Ovary (tissue), 3 donors: ENCODE results near the gene SEPTIN5.

Source experiments
- POLR2A ChIP-seq: fragments of 450-650 bp; IDR thresholded peaks from one replicate; pipeline ENCODE4 v1.6.1; 2017; ENCODE audit warnings: antibody characterized with exemption, mild to moderate bottlenecking, moderate library complexity
- TF ChIP-seq, protein P1 (sequence below), 3 donors: fragments of 450-650 bp in 2 of 3; fragments of 200-600 bp in 1 of 3; IDR thresholded peaks; one replicate each; pipeline versions ENCODE4 v1.5.1 to v1.8.0; 2016 to 2022; ENCODE audit warnings: antibody characterized with exemption in 3 of 3, mild to moderate bottlenecking in 1 of 3
- donor health status: DM: no; HTN: no; CAD: no.

DNA sequence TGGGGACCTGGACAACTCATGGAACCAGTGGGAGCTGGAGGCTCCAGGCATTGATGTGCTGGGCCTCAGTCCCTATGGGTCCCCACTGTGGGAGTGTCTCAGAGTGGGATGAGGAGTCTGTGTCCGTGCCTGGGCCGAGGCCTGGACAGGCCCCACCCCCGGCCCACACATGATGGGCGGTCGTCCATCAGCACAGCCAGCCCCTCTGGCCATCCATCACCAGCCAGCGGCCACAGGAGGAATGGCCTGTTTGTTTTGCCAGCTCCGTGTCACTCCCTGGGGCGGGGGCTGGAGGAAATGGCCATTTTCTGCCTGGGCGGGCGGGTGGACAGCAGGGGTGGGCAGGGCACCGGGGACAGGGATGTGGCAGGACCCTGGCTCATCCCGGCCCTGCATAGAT lies 33.2 kb downstream of the SEPTIN5 start:
- TF ChIP-seq, protein P1, sequence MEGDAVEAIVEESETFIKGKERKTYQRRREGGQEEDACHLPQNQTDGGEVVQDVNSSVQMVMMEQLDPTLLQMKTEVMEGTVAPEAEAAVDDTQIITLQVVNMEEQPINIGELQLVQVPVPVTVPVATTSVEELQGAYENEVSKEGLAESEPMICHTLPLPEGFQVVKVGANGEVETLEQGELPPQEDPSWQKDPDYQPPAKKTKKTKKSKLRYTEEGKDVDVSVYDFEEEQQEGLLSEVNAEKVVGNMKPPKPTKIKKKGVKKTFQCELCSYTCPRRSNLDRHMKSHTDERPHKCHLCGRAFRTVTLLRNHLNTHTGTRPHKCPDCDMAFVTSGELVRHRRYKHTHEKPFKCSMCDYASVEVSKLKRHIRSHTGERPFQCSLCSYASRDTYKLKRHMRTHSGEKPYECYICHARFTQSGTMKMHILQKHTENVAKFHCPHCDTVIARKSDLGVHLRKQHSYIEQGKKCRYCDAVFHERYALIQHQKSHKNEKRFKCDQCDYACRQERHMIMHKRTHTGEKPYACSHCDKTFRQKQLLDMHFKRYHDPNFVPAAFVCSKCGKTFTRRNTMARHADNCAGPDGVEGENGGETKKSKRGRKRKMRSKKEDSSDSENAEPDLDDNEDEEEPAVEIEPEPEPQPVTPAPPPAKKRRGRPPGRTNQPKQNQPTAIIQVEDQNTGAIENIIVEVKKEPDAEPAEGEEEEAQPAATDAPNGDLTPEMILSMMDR (IDR thresholded peaks at IDR 0.05), result no peak
- no peak for TF ChIP-seq POLR2A
